B cell (primary cell): ENCODE results near the gene KCNK4.

ENCODE experiments used
- CTCF ChIP-seq: fragments of 200-600 bp; IDR thresholded peaks from one replicate; pipeline ENCODE4 v1.8.0; 2022; ENCODE audit warnings: antibody characterized with exemption, mild to moderate bottlenecking
- EZH2 ChIP-seq: IDR thresholded peaks from 2 replicates; pipeline ENCODE4 v1.6.1; 2012; ENCODE audit warnings: borderline replicate concordance, low read depth, mild to moderate bottlenecking, moderate library complexity, low read length; ENCODE audit not compliant: insufficient read depth, poor library complexity, severe bottlenecking

- TF ChIP-seq CTCF (no peak), EZH2 (no peak)
These were observed 3.7 kb downstream of the KCNK4 start for GRCh38 chr11:64294774-64295173.
